NCI-H2227 (cell line): Measurements from ENCODE around the gene PROSER1.
"Not testable (repeated sequence)": the region's sequence is repeated elsewhere in the genome, so short reads cannot be mapped to it uniquely, and the experiment has no call there.

Experiments
- DNase-seq: peaks from one replicate; lab custom pipeline; 2025; ENCODE audit not compliant: unreplicated experiment; lab: John Stamatoyannopoulos, UW

The PROSER1 gene

GRCh38 chr13:39037880-39038568, at the start of gene PROSER1, which contains the start of gene NHLRC3:
Gene PROSER1, minus strand, starts transcription at chr13:39038089. Its CDS starts 847 bp downstream, at chr13:39037242.
Gene NHLRC3, plus strand, starts transcription at chr13:39038456. Its CDS starts 184 bp downstream, at chr13:39038640.
- peak; percentile 91 for DNase-seq

- DNase-seq, result not testable (repeated sequence)
These were observed 48.5 kb upstream of the PROSER1 start for GRCh38 chr13:39086251-39086945.

DNA sequence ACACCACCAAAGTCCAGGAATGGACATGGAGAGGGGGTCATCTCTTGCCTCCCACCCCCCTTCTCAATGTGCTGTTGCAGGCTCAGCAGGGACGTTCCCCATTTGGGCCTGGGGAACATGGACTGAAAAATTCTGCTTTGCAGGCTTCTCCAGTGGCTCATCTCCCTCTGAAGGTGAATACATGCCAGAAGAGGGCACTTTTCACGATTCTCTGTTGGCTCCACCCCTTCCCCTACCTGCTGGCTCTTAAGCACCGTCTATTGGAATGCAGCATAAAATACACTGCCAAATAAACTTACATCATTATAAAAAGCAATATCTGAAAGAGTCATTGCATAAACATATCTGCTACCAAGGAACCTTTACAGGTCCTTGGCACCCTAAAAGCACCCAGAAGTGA, 36.1 kb upstream of the PROSER1 start:
- DNase-seq, result no peak

DNA sequence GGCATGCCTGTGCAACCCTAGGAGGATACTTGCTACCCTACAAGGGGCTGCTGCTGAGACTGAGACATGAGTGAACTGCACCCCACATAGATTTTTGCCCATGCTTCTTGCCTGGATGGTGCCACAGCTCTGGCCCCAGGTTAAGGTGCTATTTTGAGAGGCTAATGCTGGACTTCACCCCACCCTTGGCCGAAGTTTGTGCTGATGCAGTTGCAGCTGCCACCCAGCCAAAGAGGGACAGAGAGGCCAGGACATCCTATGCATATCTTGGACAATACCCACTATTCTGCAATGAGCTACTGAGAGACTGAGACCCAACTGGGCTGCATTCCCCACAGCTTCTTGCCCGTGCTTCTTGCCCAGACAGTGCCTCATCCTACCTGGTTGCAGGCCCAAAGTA, 35.0 kb upstream of the PROSER1 start:
- DNase-seq, result no peak

DNA sequence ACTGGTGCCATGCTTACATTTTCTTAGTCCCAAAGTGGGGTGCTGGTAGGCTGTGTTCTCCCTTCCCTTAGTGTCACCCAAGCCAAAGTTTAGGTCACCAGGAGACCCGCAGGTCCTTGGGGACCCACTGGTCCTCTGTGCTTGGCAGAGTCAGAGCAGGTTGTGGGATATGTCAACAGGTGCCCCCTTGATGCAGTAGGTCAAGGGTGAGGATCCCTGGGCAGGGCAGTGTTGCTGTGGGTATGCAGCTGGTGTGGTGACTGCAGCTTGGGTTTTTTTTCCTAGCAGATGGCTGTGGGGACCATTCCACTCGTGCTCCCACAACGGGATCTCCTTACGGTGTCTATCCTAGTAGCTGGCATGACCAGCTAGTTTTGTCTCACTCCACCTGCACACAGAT, 24.1 kb upstream of the PROSER1 start:
- no peak for DNase-seq

GRCh38 chr13:39058040-39058439, 20.2 kb upstream of the PROSER1 start:
- DNase-seq, result no peak

GRCh38 chr13:39056018-39056417, 18.1 kb upstream of the PROSER1 start:
- DNase-seq, result no peak

GRCh38 chr13:39054112-39054511, 16.2 kb upstream of the PROSER1 start:
- no peak for DNase-seq

GRCh38 chr13:39052944-39053343, 15.1 kb upstream of the PROSER1 start:
- no peak for DNase-seq

- peak; percentile 47 for DNase-seq
These were observed 13.3 kb upstream of the PROSER1 start for GRCh38 chr13:39051157-39051556.

GRCh38 chr13:39049274-39049673, 11.4 kb upstream of the PROSER1 start:
- DNase-seq, result no peak

DNA sequence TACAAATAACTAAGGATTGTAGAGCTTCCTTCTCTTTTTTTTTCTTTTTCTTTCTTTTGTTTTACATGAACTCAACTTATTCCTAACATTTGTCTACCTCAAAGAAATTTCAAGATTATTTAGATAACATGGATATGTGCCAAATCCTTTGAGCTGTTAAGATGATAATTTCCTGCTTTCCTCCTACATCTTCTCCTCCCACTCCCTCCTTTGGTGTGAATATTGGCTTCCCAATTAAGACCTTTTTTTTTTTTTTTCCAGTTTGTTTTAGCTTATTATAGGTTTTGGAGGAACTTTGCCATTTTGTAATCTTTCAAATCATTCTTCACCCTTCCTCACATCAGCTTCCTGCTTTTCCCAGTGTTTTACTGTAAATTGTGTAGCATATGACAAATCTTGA, 10.9 kb upstream of the PROSER1 start:
- no peak for DNase-seq

DNA sequence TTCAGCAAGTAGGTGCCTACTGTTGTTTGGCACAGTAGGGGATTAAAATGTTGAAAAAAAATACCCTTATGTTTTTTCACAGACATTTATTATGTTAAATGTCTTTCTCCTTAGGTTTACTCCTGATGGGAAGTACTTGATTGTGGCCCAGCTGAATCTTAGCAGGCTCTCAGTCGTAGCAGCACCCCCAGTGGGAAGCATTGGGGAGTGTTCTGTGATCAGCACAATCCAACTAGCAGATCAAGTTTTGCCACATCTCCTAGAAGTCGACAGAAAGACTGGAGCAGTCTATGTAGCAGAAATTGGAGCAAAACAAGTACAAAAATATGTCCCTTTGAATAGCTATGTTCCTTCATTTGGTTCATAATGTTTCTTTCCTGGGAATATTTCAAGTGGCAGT, 9.7 kb upstream of the PROSER1 start:
- DNase-seq, result no peak

- no peak for DNase-seq
These were observed 6.6 kb upstream of the PROSER1 start for GRCh38 chr13:39044536-39044935.

GRCh38 chr13:39040206-39040605, 2.3 kb upstream of the PROSER1 start:
- DNase-seq, result no peak

DNA sequence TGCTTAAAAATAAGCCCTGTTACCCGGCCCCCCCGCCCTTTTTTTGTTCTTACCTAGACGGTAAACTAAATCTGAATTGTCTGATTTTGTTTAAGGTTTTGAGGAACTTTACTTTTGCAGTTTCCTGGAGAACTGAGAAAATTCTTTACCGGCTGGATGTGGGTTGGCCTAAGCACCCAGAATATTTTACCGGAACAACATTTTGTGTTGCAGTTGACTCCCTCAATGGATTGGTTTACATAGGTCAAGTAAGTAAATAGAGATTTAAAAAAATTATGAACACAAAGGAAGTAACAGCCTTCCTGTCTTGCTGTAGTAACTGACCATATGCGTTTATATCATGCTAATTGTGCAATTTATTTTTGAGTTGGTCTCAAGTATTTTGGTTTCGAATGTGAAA, 1.2 kb upstream of the PROSER1 start:
- no peak for DNase-seq

DNA sequence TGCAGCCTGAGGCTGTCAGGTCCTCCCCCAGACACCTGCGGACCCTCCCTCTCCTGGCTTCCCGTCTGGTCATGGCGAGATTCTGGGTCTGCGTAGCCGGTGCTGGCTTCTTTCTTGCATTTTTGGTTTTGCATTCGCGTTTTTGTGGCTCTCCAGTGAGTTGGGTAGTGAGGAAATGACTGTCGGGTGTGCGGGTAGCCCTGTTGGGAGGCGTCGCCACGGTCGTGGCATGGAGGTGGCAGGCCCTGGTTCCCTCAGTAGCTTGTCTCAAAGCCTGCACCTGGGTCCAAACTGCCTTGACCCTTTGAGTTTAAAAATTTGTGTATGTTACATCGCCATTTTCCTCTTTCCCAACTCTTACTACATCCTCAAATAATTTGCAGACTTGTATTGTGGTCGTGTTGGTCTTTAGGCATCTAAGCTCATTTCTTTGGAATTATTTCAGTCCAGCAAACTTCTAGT, 711 bp upstream of the PROSER1 start:
- no peak for DNase-seq

- peak; percentile 48 for DNase-seq
These were observed 444 bp downstream of the PROSER1 start for GRCh38 chr13:39037410-39037879.

DNA sequence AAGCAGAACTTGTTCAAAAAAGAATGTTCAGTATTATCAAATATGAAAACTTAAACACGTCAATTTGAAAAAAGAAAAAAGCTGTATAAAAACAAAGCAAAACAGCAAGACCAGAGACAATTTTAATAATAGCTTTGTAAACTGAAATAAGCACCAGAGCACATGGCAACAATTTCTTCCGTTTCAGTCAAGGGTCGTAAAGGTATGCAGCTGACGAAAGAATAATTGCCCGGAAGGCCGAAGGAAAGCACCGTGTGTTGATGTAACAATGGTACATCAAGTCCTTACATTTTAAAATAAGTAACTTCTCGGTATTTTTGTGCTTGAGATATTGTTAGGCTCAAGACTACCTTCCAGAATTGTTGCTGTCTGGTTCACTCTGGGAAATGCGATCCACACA, 1.7 kb downstream of the PROSER1 start:
- peak; percentile 13 for DNase-seq

DNA sequence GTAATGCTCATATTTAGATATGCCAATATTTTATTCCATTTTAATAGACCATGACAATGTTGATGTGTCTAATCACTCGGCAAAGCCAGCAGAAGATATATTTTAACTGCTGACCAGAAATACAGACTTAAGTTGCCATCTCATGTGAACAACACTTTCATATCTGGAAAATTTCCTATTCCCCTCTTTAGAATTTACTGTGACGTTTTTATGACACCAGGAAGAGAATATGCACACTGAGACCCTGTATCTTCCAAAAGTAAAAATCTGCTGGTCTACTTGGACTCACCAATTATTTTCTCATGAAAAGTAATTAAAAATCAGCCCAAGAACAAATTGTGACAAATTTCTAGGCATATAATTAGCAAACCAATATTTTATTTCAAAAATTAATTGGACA, 2.1 kb downstream of the PROSER1 start:
- no peak for DNase-seq

GRCh38 chr13:39035204-39035603, 2.7 kb downstream of the PROSER1 start:
- DNase-seq, result no peak

DNA sequence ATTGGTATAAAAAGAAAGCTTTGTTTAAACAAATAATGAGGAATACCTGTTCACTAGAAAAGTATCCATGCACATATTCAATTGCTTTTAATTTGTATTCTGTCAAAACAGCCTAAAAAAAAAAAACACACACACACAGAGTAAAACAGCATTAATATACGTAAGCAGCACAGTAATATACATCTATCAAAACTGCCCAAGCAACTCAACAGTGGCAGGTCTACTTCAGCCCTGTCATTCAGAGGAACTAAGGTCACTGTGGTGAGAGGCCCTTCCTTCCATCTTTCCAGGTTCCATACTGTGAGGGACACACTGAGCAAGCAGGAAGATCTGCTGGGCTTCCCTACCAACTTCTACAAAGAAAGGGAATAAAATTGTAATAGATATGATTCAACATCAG, 3.8 kb downstream of the PROSER1 start:
- DNase-seq, result no peak
